Stimulated activated CD8-positive, alpha-beta memory T cell treated with anti-CD3 and anti-CD28 coated beads, Interleukin-12 subunit alpha, Interleukin-12 subunit beta, amount 100 ng/mL, for 24 hours (primary cell): ENCODE data around the gene AARSD1.
"Not testable (repeated sequence)": the region's sequence is repeated elsewhere in the genome, so short reads cannot be mapped to it uniquely, and the experiment has no call there.

Source experiments
- DNase-seq: peaks from one replicate; pipeline ENCODE4 v3.0.0-alpha.2; 2020; ENCODE audit errors: extremely low read depth

The AARSD1 gene

GRCh38 chr17:42920106-42920900 lies 44.0 kb downstream of the AARSD1 start:
- DNase-seq = no peak

GRCh38 chr17:42919522-42920077 lies 44.7 kb downstream of the AARSD1 start:
- not testable (repeated sequence) for DNase-seq

GRCh38 chr17:42918902-42919521 lies 45.2 kb downstream of the AARSD1 start:
- DNase-seq = no peak

GRCh38 chr17:42917236-42917603 lies 47.0 kb downstream of the AARSD1 start:
- no peak for DNase-seq

GRCh38 chr17:42916388-42917235 lies 47.6 kb downstream of the AARSD1 start:
- DNase-seq = not testable (repeated sequence)

- not testable (repeated sequence) for DNase-seq
Measured at GRCh38 chr17:42915288-42915687, 49.0 kb downstream of the AARSD1 start.

- no peak for DNase-seq
Measured at GRCh38 chr17:42913981-42914617, 50.2 kb downstream of the AARSD1 start.

- DNase-seq = no peak
Measured at GRCh38 chr17:42913522-42913921, 50.7 kb downstream of the AARSD1 start.

GRCh38 chr17:42908872-42909700 lies 55.2 kb downstream of the AARSD1 start:
- DNase-seq = no peak

- no peak for DNase-seq
Measured at GRCh38 chr17:42906772-42907446, 57.3 kb downstream of the AARSD1 start.

- no peak for DNase-seq
Measured at GRCh38 chr17:42904110-42904469, 60.2 kb downstream of the AARSD1 start.

- no peak for DNase-seq
Measured at GRCh38 chr17:42901535-42902229, 62.6 kb downstream of the AARSD1 start.
